GM19099 (cell line): ENCODE measurements around the gene TCN1.

ENCODE experiments used
- POLR2A ChIP-seq: IDR thresholded peaks from 3 replicates; pipeline ENCODE4 v1.6.1; 2011; ENCODE audit warnings: low read depth; ENCODE audit not compliant: insufficient read length; ENCODE audit errors: extremely low read depth

Gene TCN1, protein sequence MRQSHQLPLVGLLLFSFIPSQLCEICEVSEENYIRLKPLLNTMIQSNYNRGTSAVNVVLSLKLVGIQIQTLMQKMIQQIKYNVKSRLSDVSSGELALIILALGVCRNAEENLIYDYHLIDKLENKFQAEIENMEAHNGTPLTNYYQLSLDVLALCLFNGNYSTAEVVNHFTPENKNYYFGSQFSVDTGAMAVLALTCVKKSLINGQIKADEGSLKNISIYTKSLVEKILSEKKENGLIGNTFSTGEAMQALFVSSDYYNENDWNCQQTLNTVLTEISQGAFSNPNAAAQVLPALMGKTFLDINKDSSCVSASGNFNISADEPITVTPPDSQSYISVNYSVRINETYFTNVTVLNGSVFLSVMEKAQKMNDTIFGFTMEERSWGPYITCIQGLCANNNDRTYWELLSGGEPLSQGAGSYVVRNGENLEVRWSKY

DNA sequence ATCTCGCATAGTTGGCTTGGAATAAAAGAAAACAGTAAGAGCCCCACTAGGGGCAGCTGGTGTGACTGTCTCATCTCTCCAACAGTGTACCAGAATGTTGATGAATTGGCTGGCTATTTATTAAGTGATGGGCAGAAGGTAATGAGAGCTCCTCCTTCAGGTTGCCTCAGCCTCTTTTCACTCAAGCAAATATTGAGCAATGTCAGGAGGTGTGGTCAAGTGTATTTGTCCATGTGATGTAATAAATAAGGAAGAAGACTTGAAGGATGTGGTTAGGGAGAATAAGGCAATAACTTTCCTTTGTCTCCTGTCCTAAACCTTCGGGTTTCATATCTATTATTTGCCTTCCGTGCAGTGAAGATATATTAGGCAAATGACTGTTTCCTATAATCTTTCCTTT is at the start of gene TCN1:
Gene TCN1 (minus strand): TSS at position 91 of the 400 bp plus-strand sequence. CDS start 17 bp downstream, at position 74.
- TF ChIP-seq POLR2A, result no peak

DNA sequence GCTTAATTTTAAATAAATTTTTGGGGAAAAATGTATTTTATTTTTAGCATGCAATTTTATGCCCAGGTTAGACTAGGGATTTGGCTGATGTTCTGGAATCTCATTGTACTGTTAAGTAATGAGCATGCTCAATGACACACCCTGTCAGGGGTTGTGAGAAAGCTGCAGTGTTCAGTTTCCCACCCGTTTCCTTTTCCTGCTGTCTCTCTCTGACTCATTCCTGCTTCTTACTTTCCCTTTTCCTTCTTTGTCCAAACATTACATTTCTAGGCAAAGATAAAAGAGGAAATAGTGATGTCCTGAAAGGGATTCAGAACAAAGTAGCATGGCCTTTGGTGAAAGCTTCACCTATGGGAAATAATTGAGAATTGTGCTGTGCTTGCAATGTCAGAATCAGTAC is 35.0 kb upstream of the TCN1 start:
- TF ChIP-seq POLR2A, result no peak

DNA sequence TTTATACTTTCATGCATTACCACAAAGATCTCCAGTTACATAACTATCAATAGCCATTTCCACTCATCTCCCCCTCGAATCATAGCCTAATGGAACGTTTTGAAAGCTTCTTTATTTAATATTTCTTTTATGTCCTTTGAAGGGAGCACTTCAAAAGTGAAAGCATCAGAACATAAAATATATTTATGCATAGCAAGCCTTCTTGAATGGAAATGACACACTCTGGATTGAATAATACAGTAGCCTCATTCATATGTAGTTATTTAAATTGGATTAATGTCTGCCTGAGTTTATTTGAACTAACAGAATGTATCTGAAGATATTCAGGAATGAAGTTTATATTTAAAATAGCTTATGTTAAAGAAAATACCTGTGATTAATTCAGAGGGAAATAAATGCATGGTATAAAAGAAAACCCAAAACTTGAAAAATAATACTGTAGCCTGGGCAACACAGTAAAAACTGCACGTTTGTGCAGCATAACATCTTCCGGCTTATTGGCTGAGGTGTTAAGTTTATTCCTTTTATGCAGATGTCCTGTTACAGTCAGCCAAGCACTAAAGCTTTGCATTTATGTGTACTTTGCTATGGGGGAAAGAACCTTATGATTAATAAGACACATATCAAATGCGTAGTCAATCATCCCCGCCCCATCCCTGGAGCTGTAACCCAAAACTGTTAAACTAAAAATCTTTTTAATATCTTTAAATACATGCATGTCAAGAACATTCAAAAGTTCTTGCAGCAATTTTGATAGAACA is 34.3 kb upstream of the TCN1 start:
- no peak for TF ChIP-seq POLR2A

DNA sequence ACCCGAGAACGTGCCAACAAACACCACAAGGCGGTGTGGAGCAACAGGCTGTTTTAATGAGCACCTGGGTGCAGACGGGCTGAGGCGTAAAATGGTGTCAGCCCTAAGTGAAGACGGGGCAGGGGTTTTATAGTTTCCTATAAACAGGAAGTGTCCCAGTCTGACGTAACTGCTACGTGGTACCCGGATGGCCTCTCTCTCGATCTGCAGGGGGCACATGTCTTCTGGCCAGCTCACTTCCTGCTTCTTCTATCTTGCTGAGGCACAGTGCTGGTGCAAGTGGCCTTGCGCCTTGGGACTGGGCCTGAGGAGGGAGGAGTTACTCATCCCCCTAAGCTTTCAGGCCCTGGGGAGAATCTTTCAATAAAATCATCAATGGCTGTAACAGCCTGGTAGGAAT is 33.2 kb upstream of the TCN1 start:
- TF ChIP-seq POLR2A, result no peak

DNA sequence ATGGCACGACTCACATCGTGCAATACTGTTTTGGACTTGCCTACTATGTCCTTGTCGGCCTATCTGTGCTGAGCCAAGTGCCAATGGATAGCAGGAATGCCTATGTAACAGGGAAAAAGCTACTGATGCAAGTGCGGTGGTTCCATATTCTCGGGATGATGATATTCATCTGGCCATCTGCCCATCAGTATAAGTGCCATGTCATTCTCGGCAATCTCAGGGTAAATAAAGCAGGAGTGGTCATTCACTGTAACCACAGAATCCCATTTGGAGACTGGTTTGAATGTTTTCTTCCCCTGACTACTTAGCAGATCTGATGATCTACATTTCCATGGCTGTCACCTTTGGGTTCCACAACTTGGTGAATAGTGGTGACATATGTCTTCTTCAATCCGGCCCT is 32.4 kb upstream of the TCN1 start:
- TF ChIP-seq POLR2A, result no peak

DNA sequence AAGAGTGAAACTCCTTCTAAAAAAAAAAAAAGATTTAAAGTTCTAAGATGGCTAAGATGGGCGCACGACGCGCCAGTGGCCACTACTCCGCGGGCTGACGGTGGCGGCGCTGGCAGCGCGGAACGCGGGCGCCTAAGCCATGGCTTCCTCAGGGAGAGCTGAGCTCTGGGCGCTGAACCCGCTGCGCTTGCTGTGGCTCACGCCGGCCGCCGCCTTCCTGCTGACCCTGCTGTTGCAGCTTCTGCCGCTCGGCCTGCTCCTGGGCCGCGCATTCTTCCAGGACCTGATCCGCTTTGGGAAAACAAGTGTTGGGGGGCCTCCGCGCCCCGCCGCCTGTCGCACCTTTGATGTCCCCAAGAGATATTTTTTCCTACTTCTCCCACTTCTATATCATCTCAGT is 31.8 kb upstream of the TCN1 start:
- no peak for TF ChIP-seq POLR2A

DNA sequence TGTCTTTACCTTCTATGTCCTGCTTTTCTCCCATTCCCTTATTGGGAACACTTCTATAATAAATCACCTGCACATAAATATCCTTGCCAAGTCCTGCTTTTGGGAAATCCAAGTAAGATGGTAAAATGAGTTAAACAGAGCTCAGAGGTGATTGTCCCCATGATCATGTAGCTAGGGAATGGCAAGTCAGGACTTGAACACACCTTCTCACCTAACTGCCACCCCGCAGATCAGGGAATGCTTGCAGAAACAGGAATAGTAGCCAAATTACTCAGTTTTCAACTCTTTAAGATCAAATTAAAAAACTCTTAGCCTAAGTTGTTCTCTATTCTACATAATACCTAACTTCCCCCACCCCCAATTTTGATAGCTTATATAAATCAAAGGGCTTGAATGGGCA is 28.3 kb upstream of the TCN1 start:
- no peak for TF ChIP-seq POLR2A

DNA sequence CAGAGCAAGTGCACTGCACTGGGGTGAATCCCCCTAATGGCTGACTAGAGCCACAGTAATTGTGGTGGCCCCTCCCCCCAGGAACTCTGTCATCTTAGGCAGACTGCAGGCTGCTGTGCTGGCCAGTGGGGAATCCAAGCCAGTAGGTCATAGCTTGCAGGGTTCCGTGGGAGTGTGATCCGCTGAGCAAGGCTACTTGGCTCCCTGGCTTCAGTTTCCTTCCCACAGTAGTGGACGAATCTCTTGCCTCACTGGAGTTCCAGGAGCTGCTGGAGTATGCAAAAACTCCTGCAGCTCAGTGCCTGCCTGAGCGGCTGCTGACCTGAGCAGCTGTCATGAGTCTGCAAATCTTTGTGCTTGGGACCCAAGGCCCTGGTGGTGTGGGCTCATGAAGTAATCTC is 25.5 kb upstream of the TCN1 start:
- TF ChIP-seq POLR2A, result no peak

DNA sequence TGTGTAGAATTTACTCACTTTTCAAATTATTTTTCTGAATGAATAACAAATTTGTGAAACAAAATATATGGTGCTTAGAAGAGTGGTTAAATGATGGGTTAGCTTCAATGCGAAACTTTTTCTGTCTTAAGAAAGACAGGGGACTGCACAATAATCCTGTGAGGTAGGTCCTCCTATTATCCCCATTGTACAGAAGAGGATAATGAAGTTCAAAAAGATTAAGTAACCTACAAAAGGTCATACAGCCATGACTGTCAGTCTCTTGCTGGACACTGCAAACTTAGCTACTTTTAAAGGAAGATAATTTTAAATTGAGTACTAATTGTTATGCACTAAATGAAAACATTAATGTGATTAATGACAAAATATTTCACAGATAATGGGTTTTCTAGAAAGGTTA is 17.3 kb upstream of the TCN1 start:
- no peak for TF ChIP-seq POLR2A

DNA sequence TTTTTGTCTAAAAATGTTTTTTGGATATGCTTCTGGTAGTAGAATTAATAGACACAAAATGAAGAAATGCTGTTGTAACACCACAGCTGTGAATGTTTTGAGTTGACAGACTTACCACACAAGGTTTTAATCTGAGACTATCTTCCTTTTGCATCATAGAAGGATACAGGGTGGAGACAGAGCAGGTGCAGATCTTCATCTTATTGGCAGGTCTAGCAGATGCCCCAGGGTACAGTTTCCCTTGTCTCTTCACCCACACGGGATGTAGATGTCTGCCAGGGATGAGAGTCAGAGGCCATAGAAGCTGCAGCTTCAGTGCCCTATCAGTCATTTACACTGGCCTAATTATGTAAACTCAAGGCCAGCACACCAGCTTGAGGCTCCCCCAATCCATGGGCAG is 13.3 kb upstream of the TCN1 start:
- TF ChIP-seq POLR2A, result no peak

DNA sequence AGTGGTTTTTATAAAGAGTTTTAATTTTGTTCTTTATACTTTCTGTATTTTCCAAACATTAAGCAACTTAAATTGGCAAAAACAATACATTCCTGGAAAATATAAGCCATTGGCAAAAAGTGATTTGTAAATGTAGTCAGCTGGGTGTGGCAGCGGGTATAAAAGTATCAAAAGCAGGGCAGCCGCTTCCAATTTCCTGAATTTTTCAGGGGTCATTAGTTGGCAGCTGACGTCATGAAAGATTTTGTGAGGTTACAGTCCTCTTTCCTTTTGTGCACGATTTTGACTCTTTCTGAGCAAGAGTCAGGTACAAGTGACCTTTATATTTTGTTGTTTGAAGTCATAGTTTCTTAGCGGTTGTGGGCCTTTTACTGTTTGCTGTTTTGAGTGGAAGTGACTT is 12.3 kb upstream of the TCN1 start, which contains the start of gene OOSP3:
Gene OOSP3 (plus strand): TSS at position 208 of the 400 bp plus-strand sequence. CDS start 27 bp downstream, at position 235.
- TF ChIP-seq POLR2A, result no peak

DNA sequence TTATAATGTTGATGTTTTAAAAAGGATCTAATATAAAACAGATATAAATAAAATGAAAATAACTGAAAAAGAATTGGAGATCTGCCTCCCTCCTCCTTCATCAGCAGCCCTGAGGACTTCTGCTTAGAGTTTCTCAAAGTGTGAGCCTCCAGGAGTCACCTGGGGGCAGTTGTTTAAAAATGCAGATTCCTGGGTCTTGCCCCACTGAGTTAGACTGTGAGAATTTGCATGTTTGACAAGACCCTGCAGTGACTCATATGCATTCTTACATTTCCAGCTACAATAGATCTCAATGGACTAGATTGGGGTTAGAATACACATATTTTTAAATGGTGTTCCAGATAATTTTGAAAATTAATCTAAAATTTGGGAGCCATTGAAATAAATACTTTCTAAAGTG is 11.5 kb upstream of the TCN1 start:
- no peak for TF ChIP-seq POLR2A

DNA sequence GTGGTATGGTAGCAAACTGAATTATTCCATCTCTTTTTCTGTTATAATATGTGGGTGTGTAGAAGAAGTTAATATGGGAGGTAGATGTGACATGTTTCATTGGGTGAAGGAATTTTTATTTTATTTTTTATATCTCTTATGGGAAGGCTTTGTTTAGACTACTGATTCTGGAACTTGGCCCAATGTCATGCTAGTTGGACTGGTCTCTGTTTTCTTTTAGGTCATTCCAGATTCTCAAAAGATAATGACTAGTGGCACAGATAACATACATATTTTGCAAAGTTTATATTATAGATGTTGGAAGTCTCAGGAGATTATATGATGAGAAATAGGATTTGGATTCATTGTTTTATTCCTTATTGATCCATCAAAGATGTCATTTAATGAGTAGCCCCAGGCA is 11.0 kb upstream of the TCN1 start:
- no peak for TF ChIP-seq POLR2A

DNA sequence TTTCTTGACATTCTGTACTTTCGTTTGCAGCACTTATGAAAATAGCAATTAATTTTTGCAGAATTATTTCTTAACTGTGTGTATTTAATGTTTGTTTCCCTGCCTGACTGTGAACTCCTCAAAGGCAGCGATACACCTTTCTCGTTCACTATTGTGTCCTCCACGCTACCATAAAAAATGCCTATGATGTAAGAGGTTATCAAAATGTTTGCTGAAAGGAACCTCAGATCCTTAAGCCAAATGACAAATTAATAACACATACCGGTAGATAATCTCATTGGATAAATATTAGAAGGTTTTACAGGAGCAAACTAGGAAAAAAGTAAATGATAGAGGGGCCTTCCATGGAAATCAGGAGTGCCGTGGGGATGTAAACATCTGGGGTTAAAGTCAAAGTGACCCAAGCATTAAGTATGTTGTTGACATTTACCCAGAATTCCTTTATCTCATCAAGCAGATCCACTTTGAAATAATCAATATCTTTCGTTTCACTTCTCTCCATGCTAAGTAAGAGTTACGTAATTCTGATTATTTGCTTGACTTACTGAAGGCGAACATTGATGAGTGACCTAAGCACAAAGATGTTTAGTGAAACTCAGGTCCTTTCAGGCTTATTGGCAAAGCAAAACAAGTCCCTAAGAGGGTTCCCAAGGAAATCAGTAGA is 9.7 kb upstream of the TCN1 start:
- TF ChIP-seq POLR2A, result no peak

DNA sequence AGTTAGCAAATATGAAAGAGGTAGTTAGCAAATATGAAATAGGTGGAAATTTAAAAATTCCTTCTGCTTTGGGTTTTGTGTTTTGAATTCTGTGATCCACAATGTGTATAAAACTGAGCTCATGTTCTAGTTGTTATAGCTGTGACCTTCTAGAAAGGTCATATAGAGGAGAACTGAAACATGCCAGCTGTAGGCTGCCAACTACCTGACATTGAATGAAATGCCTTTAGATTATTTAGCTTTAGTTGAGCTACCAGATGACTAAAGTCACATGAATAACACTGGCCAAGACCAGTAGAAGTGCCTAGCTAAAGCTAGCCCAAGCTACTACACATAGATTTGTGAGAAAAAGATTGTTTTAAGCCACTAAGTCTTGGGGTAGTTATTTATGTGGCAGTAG is 5.8 kb upstream of the TCN1 start:
- TF ChIP-seq POLR2A, result no peak

DNA sequence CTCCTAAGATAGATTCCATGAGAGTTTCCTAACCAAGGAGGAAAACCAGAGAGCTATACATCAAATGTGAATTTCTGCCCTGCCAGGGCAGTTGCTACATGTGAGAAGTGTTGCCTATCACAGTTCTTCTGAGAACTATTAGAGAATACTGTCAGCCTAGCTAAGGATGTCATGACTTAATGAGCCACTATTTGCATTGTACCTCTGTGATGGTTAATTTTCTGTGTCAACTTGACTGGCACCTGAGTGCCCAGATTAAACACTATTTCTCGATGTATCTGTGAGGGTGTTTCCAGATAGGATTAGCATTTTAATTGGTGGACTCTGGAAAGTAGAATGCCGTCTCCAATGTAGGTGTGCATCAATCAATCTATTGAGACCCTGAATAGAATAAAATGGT is 1.7 kb upstream of the TCN1 start:
- TF ChIP-seq POLR2A, result no peak

DNA sequence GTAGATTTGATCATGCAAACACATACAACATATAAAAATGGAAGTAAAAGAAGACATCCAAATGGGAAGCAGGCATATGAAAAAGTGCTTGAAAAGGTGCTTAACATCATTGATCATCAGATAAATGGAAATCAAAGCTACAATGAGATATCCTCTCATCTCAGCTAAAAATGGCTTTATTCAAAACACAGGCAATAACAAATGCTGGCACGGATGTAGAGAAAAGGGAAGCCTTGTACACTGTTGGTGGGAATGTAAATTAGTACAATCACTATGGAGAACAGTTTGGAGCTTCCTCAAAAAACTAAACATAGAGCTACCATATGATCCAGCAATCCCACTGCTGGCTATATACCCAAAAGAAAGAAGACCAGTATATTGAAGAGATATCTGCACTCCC is 549 bp upstream of the TCN1 start:
- no peak for TF ChIP-seq POLR2A

DNA sequence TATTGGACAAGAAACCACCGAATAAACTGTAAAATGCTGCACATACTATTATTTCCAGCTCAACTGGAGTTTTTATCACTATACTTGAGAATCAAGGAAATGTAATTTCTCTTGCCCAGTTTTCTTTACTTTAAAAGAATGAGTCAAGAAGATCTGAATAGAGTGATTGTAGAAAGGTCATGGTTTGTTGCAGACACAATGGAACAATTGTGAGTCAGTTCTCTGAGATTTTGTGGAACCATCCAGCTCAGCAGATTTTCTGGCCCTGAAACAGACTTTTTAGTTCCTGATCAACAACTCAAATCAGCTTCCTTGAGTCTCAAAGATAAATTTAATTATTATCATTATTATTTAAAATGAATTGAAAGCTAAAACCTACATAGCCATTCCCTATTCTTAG is 1.3 kb downstream of the TCN1 start:
- no peak for TF ChIP-seq POLR2A
